ENCODE measurements around the gene GRID1. TPM values are rescaled to one million over a fixed set of nuclear protein-coding genes. Genes with fewer than 3 reads are reported as not detected.

The GRID1 gene
- total RNA-seq, 3 donors from 2014 or later, result 0.61 to 1.9 (median 0.87) TPM

DNA sequence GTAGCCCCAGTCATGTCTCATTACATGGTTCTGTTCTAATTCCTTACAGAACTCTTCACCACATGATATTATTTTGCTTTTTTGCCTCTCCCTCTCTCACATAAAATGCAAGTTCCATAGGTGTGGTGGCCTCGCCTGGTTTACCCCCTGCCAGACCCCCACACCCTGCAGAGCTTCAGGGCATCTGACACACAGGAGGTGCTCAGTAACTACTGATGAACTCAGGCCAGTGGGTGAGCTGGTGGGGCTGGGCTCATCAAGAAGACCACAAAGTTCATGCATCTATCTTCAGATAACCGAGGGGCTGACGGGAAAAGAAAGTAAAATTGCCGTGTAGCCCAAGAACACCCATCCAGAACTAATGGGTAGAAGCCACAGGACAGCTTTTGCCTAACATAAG is 253.1 kb downstream of the GRID1 start:
- no peaks in the 10 kb centered on the region for H3K4me1 ChIP-seq (ENCODE audit: low read depth)
- H3K4me3 ChIP-seq, result no peak overlapping the region
- ATAC-seq (no peak), DNase-seq (no peak)
- H3K36me3 ChIP-seq (ENCODE audit: low read depth), result no peaks in the 10 kb centered on the region
- intact Hi-C loops (cut with DNase I, micrococcal nuclease), result no loop called here
- H3K9me3 ChIP-seq, result no peaks in the 10 kb centered on the region
- TF ChIP-seq, protein P1, sequence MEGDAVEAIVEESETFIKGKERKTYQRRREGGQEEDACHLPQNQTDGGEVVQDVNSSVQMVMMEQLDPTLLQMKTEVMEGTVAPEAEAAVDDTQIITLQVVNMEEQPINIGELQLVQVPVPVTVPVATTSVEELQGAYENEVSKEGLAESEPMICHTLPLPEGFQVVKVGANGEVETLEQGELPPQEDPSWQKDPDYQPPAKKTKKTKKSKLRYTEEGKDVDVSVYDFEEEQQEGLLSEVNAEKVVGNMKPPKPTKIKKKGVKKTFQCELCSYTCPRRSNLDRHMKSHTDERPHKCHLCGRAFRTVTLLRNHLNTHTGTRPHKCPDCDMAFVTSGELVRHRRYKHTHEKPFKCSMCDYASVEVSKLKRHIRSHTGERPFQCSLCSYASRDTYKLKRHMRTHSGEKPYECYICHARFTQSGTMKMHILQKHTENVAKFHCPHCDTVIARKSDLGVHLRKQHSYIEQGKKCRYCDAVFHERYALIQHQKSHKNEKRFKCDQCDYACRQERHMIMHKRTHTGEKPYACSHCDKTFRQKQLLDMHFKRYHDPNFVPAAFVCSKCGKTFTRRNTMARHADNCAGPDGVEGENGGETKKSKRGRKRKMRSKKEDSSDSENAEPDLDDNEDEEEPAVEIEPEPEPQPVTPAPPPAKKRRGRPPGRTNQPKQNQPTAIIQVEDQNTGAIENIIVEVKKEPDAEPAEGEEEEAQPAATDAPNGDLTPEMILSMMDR (IDR thresholded peaks at IDR 0.05), result no peak

DNA sequence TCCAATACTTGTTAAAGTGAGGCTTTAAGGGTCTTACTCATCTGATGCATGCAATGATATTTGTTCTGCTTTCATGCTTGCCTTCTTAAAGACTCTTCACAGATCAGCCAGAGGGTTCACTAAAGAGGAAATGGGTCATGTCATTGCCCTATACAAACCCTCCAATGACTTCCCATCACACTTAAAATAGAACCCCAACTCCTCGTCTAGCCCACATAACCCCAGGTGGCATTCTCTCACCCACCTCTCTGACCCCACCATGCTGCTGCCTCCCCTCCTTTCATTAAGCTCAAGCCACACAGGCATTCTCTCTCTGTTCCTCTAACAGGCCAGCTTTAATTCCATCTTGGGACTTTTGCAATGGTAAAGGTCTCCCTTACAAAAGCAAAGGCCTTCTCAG is 253.6 kb downstream of the GRID1 start:
- intact Hi-C loops (cut with DNase I, micrococcal nuclease), result no loop called here
- no peak for DNase-seq
- TF ChIP-seq, protein P1 (IDR thresholded peaks at IDR 0.05), result no peak
- Histone ChIP-seq H3K4me1 (ENCODE audit: low read depth) (no peaks in the 10 kb centered on the region), H3K4me3 (no peak overlapping the region), H3K36me3 (ENCODE audit: low read depth) (no peaks in the 10 kb centered on the region), H3K9me3 (no peaks in the 10 kb centered on the region)
- no peak for ATAC-seq

DNA sequence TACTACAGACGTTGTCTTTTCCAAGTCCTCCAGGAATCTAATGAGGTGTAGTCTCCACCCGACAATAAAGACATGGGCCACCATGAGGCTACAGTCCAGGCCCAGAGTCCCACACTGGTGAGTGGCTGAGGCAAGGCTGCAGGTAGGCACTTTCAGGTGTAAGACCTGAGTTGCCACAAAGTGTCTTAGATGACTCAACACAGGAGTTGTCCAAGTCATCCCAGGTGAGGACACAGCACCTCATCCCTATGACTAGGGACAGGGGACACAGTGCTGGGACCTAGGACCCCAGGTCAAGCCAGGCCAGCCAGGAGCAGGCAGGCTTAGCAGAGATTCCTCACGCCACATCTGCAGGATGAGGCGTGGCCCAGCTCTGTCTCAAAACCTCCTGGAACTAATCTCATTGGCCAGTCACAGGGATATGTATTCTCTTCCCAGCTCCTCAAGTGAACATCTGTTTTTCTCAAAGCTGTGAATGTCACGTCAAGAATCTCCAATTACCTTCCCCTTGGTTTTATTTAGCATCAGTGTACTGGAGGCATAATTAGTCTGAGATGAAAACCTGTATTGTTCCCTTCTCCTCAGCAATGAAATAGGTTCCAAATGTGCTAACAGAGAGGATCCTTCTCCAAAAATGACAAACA is 254.6 kb downstream of the GRID1 start:
- ATAC-seq (no peak), DNase-seq (no peak)
- TF ChIP-seq, protein P1 (IDR thresholded peaks at IDR 0.05), result no peak
- no peaks in the 10 kb centered on the region for H3K9me3 ChIP-seq
- no peaks in the 10 kb centered on the region for H3K4me1 ChIP-seq (ENCODE audit: low read depth)
- no peaks in the 10 kb centered on the region for H3K36me3 ChIP-seq (ENCODE audit: low read depth)
- H3K4me3 ChIP-seq, result no peak overlapping the region
- intact Hi-C loops (cut with DNase I, micrococcal nuclease), result no loop called here

DNA sequence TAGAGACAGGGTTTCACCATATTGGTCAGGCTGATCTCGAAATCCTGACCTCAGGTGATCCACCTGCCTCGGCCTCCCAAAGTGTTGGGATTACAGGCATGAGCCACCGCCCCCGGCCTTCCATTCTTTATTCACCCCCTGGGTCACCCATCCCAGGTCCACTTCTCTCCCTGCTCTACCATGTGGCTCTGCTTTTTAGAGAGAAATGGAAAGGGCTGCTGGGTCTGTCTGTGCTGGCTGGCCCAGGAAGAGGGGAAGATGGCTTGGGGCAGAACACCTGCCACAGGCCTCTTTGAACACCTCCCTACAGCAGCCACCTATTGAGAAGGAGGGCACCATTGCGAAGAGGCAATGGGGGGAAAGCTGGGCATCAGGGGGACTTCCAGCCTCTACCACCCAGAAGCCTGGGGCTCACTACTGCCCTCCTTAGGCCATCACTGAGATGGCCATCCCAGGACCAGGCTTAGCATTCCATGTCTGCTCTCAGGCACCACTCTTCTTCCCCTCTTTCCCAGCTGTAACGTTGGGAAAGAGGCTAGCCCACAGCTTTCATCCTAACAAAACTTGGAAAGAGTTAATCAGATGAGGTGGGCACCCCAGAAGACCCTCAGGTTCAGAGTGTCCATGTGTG is 256.3 kb downstream of the GRID1 start:
- ATAC-seq, result no peak
- H3K4me1 ChIP-seq (ENCODE audit: low read depth), result no peaks in the 10 kb centered on the region
- no peaks in the 10 kb centered on the region for H3K36me3 ChIP-seq (ENCODE audit: low read depth)
- no peak overlapping the region for H3K4me3 ChIP-seq
- intact Hi-C loops (cut with DNase I, micrococcal nuclease), result no loop called here
- TF ChIP-seq, protein P1 (IDR thresholded peaks at IDR 0.05), result no peak
- H3K9me3 ChIP-seq, result no peaks in the 10 kb centered on the region
- no peak for DNase-seq

DNA sequence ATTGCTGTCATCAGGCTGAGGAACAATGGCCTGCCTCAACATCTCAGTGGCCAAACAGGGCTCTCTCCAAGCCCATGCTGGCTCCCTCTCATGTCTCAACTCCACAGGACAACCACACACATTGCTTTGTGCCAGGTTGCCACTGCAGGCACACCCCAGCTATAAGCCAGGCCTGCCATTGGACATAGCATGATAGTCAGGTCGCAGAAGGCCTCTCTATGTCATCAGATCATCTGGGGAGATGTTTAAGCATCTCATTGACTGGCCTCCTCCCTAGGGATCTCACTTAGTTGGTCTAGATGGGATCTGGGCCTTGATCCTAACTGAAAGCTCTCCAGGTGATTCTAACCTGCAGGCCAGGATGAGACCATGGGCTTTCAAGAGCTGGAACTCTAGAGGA is 257.2 kb downstream of the GRID1 start:
- ATAC-seq (no peak), DNase-seq (no peak)
- no peaks in the 10 kb centered on the region for H3K4me1 ChIP-seq (ENCODE audit: low read depth)
- TF ChIP-seq, protein P1 (IDR thresholded peaks at IDR 0.05), result no peak
- no peak overlapping the region for H3K4me3 ChIP-seq
- intact Hi-C loops (cut with DNase I, micrococcal nuclease), result no loop called here
- no peaks in the 10 kb centered on the region for H3K36me3 ChIP-seq (ENCODE audit: low read depth)
- no peaks in the 10 kb centered on the region for H3K9me3 ChIP-seq
